NCI-H1436 (cell line): Measurements from ENCODE around the gene PLIN1.
"Not testable (repeated sequence)": the region's sequence is repeated elsewhere in the genome, so short reads cannot be mapped to it uniquely, and the experiment has no call there.

Experiments
- DNase-seq: peaks from one replicate; lab custom pipeline; 2025; lab: John Stamatoyannopoulos, UW

PLIN1 gene

GRCh38 chr15:89679212-89679611 lies at the start of gene PLIN1:
Gene PLIN1, minus strand, starts transcription at chr15:89679367. Its CDS starts 1,878 bp downstream, at chr15:89677489.
- no peak for DNase-seq

DNA sequence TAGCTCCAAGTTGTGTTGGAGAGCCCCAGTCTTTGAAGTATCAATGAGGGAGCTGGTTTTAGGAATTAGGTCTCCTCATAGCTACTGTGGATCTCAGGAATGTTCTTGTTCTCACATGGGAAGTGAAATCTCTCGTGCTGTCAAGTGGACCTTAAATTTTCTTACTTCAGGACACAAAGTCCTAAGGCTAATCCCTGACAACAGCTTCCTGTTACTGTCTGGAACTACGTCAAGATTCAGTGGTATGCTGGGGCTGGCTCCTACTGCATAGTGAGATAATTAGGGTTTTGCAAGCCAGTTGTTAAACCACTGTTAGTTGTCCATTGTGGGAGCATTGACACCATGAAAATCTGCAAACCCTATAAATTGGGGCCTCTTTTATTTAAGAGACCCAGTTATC lies 49.1 kb upstream of the PLIN1 start:
- no peak for DNase-seq

DNA sequence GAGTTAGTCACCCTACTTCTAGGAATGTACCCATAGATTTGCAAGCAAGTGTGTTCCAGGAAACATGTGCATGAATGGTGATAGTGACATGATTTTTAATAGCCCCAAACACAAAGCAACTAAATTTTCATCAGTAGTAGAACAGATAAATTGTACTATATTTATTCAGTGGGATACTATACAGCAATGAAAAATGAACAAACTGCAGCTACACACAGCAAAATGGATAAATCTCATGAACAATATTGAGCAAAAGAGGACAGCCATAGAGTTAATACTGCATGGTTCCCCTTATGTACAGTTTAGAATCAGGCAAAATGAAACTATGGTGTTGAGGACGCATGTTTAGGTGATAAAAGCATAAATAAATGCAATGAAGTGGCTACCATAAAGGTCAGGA lies 45.9 kb upstream of the PLIN1 start:
- DNase-seq = no peak

GRCh38 chr15:89724621-89725020 lies 45.5 kb upstream of the PLIN1 start:
- no peak for DNase-seq

GRCh38 chr15:89723031-89723430 lies 43.9 kb upstream of the PLIN1 start:
- no peak for DNase-seq

DNA sequence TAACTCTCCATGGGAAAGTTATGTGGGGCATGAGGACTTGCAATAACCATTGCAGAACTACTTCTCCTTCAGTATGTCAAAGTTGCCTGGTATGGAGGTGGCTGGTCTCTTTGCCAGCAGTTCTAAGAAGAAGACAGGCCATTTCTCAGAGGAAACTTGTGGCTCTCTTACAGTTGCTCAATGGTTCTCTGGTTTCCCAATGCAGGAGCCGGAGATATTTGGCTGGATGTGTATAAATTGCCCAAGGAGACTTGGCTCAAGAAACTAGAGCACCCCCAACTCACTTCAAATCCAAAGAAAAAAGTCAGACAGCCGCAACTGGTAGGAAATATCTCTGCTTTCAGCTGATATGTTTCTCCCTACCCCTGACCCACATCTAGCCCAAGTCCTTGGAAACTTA lies 35.6 kb upstream of the PLIN1 start:
- no peak for DNase-seq

DNA sequence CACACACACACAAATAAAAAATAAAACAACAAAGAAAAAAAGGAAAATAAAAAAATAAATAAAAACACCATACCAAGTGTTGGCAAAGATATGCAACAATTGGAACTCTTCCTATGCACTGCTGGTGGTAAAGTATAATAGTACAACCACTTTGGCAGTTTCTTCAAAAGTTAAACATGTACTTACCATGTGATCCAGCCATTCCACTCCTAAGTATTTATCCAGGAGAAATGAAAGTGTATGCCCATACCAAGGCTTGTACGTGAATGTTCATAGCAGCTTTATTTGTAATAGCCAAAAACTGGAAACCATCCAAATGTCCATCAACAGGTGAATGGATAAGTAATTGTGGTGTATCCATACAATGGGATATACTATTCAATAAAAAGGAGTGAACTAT lies 28.4 kb upstream of the PLIN1 start:
- no peak for DNase-seq

GRCh38 chr15:89704411-89704810 lies 25.2 kb upstream of the PLIN1 start:
- DNase-seq = no peak

DNA sequence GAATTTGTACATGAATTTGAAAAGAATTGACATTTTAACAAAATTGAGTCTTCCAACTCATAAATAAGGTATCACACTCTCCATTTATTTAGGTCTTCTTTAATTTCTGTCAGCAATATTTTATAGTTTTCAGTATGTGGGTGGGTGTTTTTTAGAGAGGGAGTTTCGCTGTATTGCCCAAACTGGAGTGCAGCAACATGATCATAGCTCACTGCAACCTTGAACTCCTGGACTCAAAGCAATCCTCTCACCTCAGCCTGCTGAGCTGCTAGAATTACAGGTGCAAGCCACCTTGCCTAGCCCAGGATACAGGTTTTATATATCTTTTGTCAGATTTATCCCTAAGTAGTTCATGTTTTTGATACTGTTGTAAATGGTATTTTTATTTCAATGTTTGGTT lies 16.0 kb upstream of the PLIN1 start:
- DNase-seq = no peak

DNA sequence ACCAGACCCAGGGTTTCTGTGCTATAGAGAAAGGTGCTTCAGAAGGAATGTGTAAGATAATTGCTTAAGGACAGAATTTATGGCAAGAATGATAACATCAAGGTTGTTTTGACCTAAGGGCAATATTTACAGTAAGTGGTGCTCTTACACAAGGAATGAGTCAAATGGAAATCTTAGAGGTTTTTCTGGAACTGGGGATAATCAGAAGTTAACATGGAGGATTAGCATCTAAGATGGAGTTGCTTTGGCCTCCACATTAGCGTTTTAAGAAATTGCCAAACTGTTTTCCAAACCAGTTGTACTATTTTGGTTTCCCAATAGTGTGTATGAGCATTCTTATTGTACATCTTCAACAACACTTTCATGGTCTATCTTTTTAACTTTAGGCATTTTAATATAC lies 14.5 kb upstream of the PLIN1 start:
- no peak for DNase-seq

DNA sequence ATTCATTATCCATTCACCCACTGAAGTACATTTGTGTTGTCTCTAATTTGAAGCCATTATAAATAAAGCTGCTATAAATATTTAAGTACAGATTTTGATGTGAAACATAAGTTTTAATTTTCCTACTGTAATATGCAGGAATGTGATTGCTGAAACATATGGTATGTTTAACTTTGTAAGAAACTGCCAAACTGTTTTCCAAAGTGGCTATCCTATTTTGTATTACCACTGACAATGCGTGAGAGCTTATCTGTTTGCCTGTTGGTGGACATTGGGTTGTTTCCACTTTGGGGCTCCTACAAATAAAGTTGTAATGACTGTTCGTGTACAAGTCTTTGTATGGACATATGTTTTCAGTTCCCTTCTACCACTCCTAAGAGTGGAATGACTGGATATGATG lies 13.9 kb upstream of the PLIN1 start:
- no peak for DNase-seq

DNA sequence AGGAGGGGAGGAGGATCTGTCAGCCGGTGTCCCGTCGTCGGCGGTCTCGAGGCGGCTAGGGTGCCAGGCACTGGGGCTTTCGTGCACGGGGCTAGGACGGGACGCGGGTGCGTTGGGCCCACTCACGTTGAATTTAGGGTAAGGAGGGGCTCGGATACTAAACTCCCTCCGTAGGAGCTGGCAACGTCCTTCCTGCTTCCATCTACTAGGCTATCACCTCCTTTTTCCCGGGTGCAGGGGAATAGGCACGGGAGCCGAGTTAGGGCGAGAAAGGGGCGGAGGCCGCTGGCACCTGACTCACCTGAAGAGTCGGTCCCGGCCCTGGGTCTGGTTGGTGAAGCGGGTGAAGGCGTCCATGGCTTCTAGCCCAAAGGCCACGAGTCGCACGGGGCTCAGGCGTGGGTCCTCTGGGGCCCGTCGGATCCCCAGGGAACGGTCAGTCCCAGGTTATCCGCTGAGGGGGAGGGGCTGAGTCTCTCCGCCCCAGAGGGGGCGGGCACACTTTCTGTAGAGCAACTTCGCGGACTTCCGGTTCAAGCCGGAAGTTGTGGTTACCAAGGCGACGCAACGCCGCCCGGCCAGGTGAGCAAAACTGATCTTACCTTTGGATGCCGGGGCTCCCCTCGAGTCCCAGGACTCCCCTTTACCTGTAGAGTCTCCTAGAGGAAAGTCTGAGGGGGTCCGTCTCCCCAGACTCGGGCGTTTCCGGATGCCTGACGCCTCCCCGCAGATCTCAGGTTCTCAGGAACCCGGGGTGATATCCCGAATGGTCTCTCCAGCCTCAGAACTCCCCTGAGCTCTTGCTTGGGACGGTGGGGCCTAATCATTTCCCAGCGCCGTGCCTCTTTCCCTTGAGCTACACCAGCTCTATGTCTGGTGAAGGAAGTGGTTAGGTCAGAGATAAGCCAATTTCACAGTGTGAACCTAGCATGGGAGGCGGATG lies 11.4 kb upstream of the PLIN1 start, which contains the start of the genes PEX11A and WDR93:
PEX11A (minus strand) TSS at position 479 of the 943 bp plus-strand sequence; CDS start at position 357, 122 bp downstream.
WDR93 (plus strand) TSS at position 536 of the 943 bp plus-strand sequence. CDS start 10,936 bp downstream, outside the sequence.
- DNase-seq = peak; percentile 86

DNA sequence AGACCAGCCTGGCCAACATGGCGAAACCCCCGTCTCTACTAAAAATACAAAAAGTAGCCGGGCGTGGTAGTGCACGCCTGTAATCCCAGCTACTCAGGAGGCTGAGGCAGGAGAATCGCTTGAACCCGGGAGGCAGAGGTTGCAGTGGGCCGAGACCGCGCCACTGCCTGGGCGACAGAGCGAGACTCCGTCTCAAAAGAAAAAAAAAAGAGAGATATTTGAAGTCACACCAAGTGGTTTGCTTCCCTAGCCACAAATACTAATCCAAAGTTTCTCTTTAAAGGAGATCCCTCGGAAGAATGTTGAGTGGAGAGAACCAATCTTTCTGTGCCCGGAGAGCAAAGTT lies 10.7 kb upstream of the PLIN1 start:
- not testable (repeated sequence) for DNase-seq

- no peak for DNase-seq
These were observed 7.4 kb upstream of the PLIN1 start for GRCh38 chr15:89686522-89686921.

GRCh38 chr15:89685995-89686394 lies 6.8 kb upstream of the PLIN1 start:
- DNase-seq = no peak

GRCh38 chr15:89681146-89681545 lies 2.0 kb upstream of the PLIN1 start:
- no peak for DNase-seq

- DNase-seq = no peak
These were observed 1.2 kb upstream of the PLIN1 start for GRCh38 chr15:89680282-89680873.

DNA sequence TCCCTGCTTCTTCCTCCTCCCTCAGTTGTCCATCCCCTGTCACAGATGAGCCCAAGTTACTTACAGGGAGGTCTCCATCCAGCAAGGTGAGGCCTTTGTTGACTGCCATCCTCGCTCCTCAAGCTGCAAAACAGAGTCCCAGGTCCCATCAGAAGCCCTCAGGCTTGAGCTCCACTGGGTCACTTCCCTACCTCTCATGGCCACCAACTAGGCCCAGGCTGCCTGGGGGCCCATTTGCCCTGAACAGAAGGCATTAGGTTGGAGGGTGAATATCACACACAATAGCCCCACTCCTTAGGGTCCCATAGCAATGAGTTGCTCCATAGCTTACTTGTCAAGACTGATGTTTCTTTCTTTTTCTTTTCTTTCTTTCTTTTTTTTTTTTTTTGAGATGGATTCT lies 1.8 kb downstream of the PLIN1 start:
- no peak for DNase-seq

GRCh38 chr15:89675606-89676005 lies 3.6 kb downstream of the PLIN1 start:
- DNase-seq = no peak

DNA sequence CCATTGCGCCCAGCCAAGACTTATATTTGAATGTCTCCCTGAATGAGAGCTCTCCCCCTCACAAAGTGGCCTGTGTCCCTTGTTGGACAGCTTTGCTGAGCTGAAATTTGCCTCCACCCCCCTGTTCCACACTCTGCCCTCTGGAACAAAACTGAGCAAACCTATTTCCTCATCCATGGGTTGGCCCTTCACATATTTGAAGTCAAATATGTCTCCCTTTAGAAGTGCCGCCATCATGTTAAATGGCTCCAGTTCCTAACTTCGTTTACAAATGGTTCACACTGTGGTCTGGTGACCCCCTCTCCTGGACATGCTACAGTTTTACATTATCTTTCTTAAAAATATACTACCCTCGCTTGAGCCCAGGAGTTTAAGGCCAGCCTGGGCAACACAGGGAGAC lies 4.6 kb downstream of the PLIN1 start:
- no peak for DNase-seq

GRCh38 chr15:89673165-89673512 lies 6.0 kb downstream of the PLIN1 start:
- peak; percentile 49 for DNase-seq

DNA sequence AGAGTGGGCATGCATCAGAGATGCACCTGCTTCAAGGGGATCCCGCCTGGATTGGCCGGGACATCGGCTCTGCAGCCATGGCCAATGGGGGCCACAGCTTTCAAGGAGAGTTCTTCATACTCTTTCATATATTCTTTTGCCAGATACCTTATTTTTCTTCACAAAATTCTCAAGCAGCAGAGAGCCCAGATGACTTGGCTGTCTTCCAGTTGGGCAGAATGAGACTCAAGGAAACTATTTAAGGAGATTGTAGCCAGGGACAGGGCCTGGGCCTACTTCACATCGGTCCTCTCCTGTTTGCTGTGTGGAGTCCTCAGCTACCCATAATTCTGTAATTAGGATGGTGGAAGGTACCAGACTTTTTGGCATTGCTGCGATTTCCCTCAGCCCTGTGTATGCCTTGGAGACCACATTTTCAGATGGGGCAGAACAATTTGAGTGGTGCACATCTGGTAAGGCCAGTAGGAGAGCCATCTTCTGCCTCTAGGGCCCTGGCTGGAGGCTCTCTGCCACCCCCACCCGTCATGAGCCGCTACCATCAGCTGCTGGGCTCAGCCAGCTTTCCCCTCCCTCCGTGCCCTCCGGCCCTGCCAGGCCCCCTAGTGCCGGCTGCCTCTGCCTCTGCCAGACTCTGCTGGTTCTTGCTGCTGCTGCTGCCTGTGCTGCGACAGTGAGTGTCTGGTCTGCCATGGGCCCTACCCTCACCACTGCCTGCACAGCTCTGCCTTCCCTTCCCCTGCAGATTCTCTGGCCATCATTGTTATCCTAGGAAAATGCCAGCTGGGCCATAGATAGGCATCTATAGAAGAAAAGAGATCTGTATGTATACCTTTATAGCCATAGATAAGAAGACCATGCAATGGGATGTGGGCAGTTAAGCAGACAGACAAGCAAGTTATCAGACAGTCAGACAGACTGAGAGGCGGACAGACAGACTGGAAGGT lies 6.7 kb downstream of the PLIN1 start:
- DNase-seq = no peak
